ENCODE data around the gene PTPRA. TPM values are rescaled to one million over a fixed set of nuclear protein-coding genes. Genes with fewer than 3 reads are reported as not detected.
A peak's percentile ranks its signal among the peaks of the same experiment; 100 is the strongest.

PTPRA gene
- total RNA-seq, 1 donor from 2014 or later, result 63.3 TPM

DNA sequence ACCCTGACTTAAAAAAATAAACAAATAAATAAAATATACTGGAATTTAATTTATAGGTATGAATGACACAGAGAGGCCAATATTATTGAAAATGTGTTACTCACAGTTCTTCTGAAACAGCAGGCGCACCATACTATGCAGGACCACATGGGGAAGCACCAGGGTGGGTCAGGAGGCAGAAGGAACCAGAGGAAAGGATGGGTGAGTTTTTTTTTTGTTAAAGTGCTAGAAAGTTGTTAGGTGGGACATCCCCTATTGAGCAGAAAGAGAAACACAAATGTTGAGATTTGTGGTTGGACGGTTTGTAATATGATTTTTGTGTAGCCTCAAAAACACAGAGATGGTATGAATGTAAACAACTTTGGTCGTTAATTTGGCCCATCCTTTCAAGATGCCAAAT, 26.0 kb downstream of the PTPRA start:
- H3K27ac ChIP-seq, result no peak overlapping the region
- no peaks in the 10 kb centered on the region for H3K36me3 ChIP-seq
- H3K27me3 ChIP-seq (ENCODE audit: low read depth), result no peaks in the 10 kb centered on the region
- peaks cover 6% of the 10 kb centered on the region for H3K9me3 ChIP-seq
- ATAC-seq, result no peak
- intact Hi-C loops (cut with DNase I), result no loop called here
- TF ChIP-seq, protein P1, sequence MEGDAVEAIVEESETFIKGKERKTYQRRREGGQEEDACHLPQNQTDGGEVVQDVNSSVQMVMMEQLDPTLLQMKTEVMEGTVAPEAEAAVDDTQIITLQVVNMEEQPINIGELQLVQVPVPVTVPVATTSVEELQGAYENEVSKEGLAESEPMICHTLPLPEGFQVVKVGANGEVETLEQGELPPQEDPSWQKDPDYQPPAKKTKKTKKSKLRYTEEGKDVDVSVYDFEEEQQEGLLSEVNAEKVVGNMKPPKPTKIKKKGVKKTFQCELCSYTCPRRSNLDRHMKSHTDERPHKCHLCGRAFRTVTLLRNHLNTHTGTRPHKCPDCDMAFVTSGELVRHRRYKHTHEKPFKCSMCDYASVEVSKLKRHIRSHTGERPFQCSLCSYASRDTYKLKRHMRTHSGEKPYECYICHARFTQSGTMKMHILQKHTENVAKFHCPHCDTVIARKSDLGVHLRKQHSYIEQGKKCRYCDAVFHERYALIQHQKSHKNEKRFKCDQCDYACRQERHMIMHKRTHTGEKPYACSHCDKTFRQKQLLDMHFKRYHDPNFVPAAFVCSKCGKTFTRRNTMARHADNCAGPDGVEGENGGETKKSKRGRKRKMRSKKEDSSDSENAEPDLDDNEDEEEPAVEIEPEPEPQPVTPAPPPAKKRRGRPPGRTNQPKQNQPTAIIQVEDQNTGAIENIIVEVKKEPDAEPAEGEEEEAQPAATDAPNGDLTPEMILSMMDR (IDR thresholded peaks at IDR 0.05), result no peak
- H3K4me3 ChIP-seq, result no peak overlapping the region
- peaks cover 18% of the 10 kb centered on the region for H3K4me1 ChIP-seq
- no peak for DNase-seq

DNA sequence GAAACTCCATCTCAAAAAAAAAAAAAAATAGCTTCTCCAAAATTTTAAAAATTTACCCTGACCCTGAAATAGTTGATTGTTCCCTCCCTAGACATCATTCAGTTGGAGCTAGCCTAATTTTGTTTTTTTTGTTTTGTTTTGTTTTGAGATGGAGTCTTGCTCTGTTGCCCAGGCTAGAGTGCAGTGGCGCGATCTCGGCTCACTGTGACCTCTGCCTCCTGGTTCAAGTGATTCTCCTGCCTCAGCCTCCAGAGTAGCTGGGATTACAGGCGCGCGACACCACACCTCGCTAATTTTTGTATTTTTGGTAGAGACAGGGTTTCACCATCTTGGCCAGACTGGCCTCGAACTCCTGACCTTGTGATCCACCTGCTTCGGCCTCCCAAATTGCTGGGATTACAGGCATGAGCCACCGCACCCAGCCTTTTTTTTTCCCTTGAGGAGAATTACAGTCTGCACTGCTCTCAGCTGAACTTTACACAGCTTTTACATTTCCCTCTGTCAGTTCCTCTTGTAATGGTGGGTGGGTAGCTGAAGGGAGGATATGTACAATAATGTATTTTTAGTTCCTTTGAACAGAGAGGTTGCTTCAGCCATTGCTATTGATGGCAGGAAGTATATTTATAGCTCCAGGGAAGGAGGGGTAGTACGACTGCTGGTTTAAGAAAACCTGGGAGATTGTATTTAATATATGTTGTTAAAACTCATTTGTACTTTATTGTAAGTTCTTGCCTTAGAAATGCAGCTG, 27.7 kb downstream of the PTPRA start:
- Histone ChIP-seq H3K27me3 (ENCODE audit: low read depth) (no peaks in the 10 kb centered on the region), H3K36me3 (no peaks in the 10 kb centered on the region), H3K27ac (no peak overlapping the region), H3K4me1 (peaks cover 18% of the 10 kb centered on the region), H3K9me3 (no peaks in the 10 kb centered on the region), H3K4me3 (no peak overlapping the region)
- DNase-seq (no peak), ATAC-seq (peak; percentile 75 to 88)
- intact Hi-C loops (cut with DNase I), result no loop called here
- TF ChIP-seq, protein P1 (IDR thresholded peaks at IDR 0.05), result no peak

DNA sequence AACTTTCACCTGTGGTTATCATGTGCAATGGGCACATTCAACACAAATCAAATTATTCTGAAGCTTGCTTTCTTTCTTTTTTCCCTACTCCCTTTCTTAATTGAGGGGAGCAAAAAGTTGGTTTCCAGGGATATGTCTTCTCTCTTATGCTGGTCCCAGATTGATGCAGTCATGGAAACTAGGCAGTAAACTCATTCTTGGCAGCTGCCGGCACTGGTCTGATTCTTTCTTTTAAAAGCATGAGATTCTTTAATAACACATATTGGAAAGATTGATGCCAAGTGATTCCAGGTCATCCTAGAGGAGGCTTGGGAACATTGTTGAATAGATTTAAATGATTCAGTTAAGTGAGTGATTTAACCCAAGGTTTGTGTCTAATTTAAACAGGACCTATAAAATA, 29.0 kb downstream of the PTPRA start:
- H3K27ac ChIP-seq, result no peak overlapping the region
- ATAC-seq (no peak), DNase-seq (no peak)
- no peak overlapping the region for H3K4me3 ChIP-seq
- intact Hi-C loops (cut with DNase I), result no loop called here
- H3K27me3 ChIP-seq (ENCODE audit: low read depth), result no peaks in the 10 kb centered on the region
- no peaks in the 10 kb centered on the region for H3K9me3 ChIP-seq
- H3K36me3 ChIP-seq, result no peaks in the 10 kb centered on the region
- TF ChIP-seq, protein P1 (IDR thresholded peaks at IDR 0.05), result no peak
- H3K4me1 ChIP-seq, result peaks cover 18% of the 10 kb centered on the region

DNA sequence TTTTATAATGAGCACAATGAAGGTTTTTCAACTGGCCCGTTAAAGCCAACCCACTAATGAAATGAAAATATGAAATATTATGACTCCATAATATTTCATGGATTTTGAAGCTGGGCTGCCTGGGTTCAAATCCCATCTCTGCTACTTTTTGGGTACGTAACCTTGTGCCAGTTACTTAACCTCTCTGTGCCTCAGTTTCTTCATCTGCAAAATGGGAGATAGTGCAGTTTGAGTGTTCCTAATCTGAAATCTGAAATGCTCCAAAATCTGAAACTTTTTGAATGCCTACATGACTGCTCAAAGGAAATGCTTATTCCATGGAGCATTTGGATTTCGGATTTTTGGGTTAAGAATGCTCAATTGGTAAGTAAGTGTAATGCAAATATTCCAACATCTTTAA, 29.5 kb downstream of the PTPRA start:
- ATAC-seq (no peak), DNase-seq (no peak)
- Histone ChIP-seq H3K4me1 (peaks cover 18% of the 10 kb centered on the region), H3K27ac (no peak overlapping the region), H3K9me3 (no peaks in the 10 kb centered on the region), H3K36me3 (no peaks in the 10 kb centered on the region), H3K27me3 (ENCODE audit: low read depth) (no peaks in the 10 kb centered on the region), H3K4me3 (no peak overlapping the region)
- TF ChIP-seq, protein P1 (IDR thresholded peaks at IDR 0.05), result no peak
- intact Hi-C loops (cut with DNase I), result no loop called here

DNA sequence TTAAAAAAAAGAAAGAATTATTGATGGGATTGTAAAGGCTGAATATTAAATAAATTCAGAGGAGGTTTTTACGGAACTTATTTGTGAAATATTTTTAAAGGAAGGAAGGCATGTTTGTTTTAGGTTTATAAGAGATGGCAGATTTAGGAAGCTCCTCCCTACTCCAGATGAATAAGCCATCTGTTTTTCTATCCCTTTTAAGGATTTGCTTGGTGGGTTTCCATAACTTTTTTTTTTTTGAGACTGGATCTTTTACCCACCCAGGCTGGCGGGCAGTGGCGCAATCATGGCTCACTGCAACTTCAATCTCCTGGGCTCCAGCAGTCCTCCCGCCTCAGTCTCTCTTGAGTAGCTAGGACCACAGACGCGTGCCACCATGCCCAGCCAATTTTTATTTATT, 30.4 kb downstream of the PTPRA start:
- intact Hi-C loops (cut with DNase I), result no loop called here
- H3K27ac ChIP-seq, result no peak overlapping the region
- ATAC-seq (no peak), DNase-seq (no peak)
- TF ChIP-seq, protein P1 (IDR thresholded peaks at IDR 0.05), result no peak
- H3K4me1 ChIP-seq, result peaks cover 18% of the 10 kb centered on the region
- H3K9me3 ChIP-seq, result no peaks in the 10 kb centered on the region
- H3K27me3 ChIP-seq (ENCODE audit: low read depth), result no peaks in the 10 kb centered on the region
- no peaks in the 10 kb centered on the region for H3K36me3 ChIP-seq
- no peak overlapping the region for H3K4me3 ChIP-seq

Measured in lower lobe of right lung (tissue), 2 donors.